ENCODE results near the gene TTLL4.
"Not testable (repeated sequence)": the region's sequence is repeated elsewhere in the genome, so short reads cannot be mapped to it uniquely, and the experiment has no call there.

Gene TTLL4

GRCh38 chr2:218754201-218754600, 43.6 kb downstream of the TTLL4 start:
- H3K9ac ChIP-seq (ENCODE audit: low read depth, low read length): no peak overlapping the region
- H3K4me3 ChIP-seq (ENCODE audit: low read length): no peak overlapping the region
- H3K4me1 ChIP-seq (ENCODE audit: insufficient read depth, low read length): no peaks in the 10 kb centered on the region
- H3K27me3 ChIP-seq (ENCODE audit: insufficient read depth, low read length): no peaks in the 10 kb centered on the region
- no peak overlapping the region for H3K27ac ChIP-seq (ENCODE audit: low read length)
- peaks cover 93% of the 10 kb centered on the region for H3K36me3 ChIP-seq (ENCODE audit: insufficient read depth, low read depth, low read length)
- no peaks in the 10 kb centered on the region for H3K9me3 ChIP-seq (ENCODE audit: insufficient read depth, low read depth, low read length)

- Histone ChIP-seq H3K9ac (ENCODE audit: low read depth, low read length) (no peak overlapping the region), H3K9me3 (ENCODE audit: insufficient read depth, low read depth, low read length) (no peaks in the 10 kb centered on the region), H3K4me3 (ENCODE audit: low read length) (no peak overlapping the region), H3K27ac (ENCODE audit: low read length) (no peak overlapping the region), H3K36me3 (ENCODE audit: insufficient read depth, low read depth, low read length) (peaks cover 87% of the 10 kb centered on the region), H3K4me1 (ENCODE audit: insufficient read depth, low read length) (no peaks in the 10 kb centered on the region), H3K27me3 (ENCODE audit: insufficient read depth, low read length) (no peaks in the 10 kb centered on the region)
These were observed 44.1 kb downstream of the TTLL4 start for GRCh38 chr2:218754781-218755180.

- no peak overlapping the region for H3K4me3 ChIP-seq (ENCODE audit: low read length)
- H3K27ac ChIP-seq (ENCODE audit: low read length): no peak overlapping the region
- peaks cover 83% of the 10 kb centered on the region for H3K36me3 ChIP-seq (ENCODE audit: insufficient read depth, low read depth, low read length)
- H3K27me3 ChIP-seq (ENCODE audit: insufficient read depth, low read length): no peaks in the 10 kb centered on the region
- no peaks in the 10 kb centered on the region for H3K4me1 ChIP-seq (ENCODE audit: insufficient read depth, low read length)
- no peak overlapping the region for H3K9ac ChIP-seq (ENCODE audit: low read depth, low read length)
- no peaks in the 10 kb centered on the region for H3K9me3 ChIP-seq (ENCODE audit: insufficient read depth, low read depth, low read length)
These were observed 44.5 kb downstream of the TTLL4 start for GRCh38 chr2:218755198-218755566.

- Histone ChIP-seq H3K9me3 (ENCODE audit: insufficient read depth, low read depth, low read length) (no peaks in the 10 kb centered on the region), H3K4me3 (ENCODE audit: low read length) (no peak overlapping the region), H3K27me3 (ENCODE audit: insufficient read depth, low read length) (no peaks in the 10 kb centered on the region), H3K9ac (ENCODE audit: low read depth, low read length) (no peak overlapping the region), H3K4me1 (ENCODE audit: insufficient read depth, low read length) (no peaks in the 10 kb centered on the region), H3K27ac (ENCODE audit: low read length) (no peak overlapping the region), H3K36me3 (ENCODE audit: insufficient read depth, low read depth, low read length) (peaks cover 77% of the 10 kb centered on the region)
These were observed 45.2 kb downstream of the TTLL4 start for GRCh38 chr2:218755567-218756404.

- H3K36me3 ChIP-seq (ENCODE audit: insufficient read depth, low read depth, low read length): peaks cover 68% of the 10 kb centered on the region
- H3K9me3 ChIP-seq (ENCODE audit: insufficient read depth, low read depth, low read length): no peaks in the 10 kb centered on the region
- H3K9ac ChIP-seq (ENCODE audit: low read depth, low read length): no peak overlapping the region
- no peak overlapping the region for H3K4me3 ChIP-seq (ENCODE audit: low read length)
- no peak overlapping the region for H3K27ac ChIP-seq (ENCODE audit: low read length)
- no peaks in the 10 kb centered on the region for H3K4me1 ChIP-seq (ENCODE audit: insufficient read depth, low read length)
- H3K27me3 ChIP-seq (ENCODE audit: insufficient read depth, low read length): no peaks in the 10 kb centered on the region
These were observed 46.2 kb downstream of the TTLL4 start for GRCh38 chr2:218756599-218757377.

- peaks cover 20% of the 10 kb centered on the region for H3K36me3 ChIP-seq (ENCODE audit: insufficient read depth, low read depth, low read length)
- no peak overlapping the region for H3K4me3 ChIP-seq (ENCODE audit: low read length)
- no peak overlapping the region for H3K27ac ChIP-seq (ENCODE audit: low read length)
- no peaks in the 10 kb centered on the region for H3K9me3 ChIP-seq (ENCODE audit: insufficient read depth, low read depth, low read length)
- no peaks in the 10 kb centered on the region for H3K4me1 ChIP-seq (ENCODE audit: insufficient read depth, low read length)
- no peaks in the 10 kb centered on the region for H3K27me3 ChIP-seq (ENCODE audit: insufficient read depth, low read length)
- H3K9ac ChIP-seq (ENCODE audit: low read depth, low read length): no peak overlapping the region
These were observed 51.2 kb downstream of the TTLL4 start for GRCh38 chr2:218761795-218762194.

- not testable (repeated sequence) for H3K9me3 ChIP-seq (ENCODE audit: insufficient read depth, low read depth, low read length); H3K9ac ChIP-seq (ENCODE audit: low read depth, low read length); H3K36me3 ChIP-seq (ENCODE audit: insufficient read depth, low read depth, low read length); H3K27me3 ChIP-seq (ENCODE audit: insufficient read depth, low read length); H3K4me3 ChIP-seq (ENCODE audit: low read length); H3K4me1 ChIP-seq (ENCODE audit: insufficient read depth, low read length); H3K27ac ChIP-seq (ENCODE audit: low read length)
These were observed 62.1 kb downstream of the TTLL4 start for GRCh38 chr2:218772759-218773158.

GRCh38 chr2:218773881-218774280, 63.2 kb downstream of the TTLL4 start:
- Histone ChIP-seq H3K27me3 (ENCODE audit: insufficient read depth, low read length) (no peaks in the 10 kb centered on the region), H3K9me3 (ENCODE audit: insufficient read depth, low read depth, low read length) (peaks cover 7% of the 10 kb centered on the region; the same call in 1 of the 2 replicates), H3K9ac (ENCODE audit: low read depth, low read length) (no peak overlapping the region), H3K4me1 (ENCODE audit: insufficient read depth, low read length) (no peaks in the 10 kb centered on the region), H3K27ac (ENCODE audit: low read length) (no peak overlapping the region), H3K36me3 (ENCODE audit: insufficient read depth, low read depth, low read length) (no peaks in the 10 kb centered on the region), H3K4me3 (ENCODE audit: low read length) (no peak overlapping the region)

GRCh38 chr2:218776488-218776887, 65.9 kb downstream of the TTLL4 start:
- H3K27ac ChIP-seq (ENCODE audit: low read length): no peak overlapping the region
- no peak overlapping the region for H3K4me3 ChIP-seq (ENCODE audit: low read length)
- no peaks in the 10 kb centered on the region for H3K36me3 ChIP-seq (ENCODE audit: insufficient read depth, low read depth, low read length)
- no peak overlapping the region for H3K9ac ChIP-seq (ENCODE audit: low read depth, low read length)
- H3K4me1 ChIP-seq (ENCODE audit: insufficient read depth, low read length): peaks cover 4% of the 10 kb centered on the region; the same call in 1 of the 2 replicates
- H3K27me3 ChIP-seq (ENCODE audit: insufficient read depth, low read length): peaks cover 10% of the 10 kb centered on the region
- peaks cover 7% of the 10 kb centered on the region; the same call in 1 of the 2 replicates for H3K9me3 ChIP-seq (ENCODE audit: insufficient read depth, low read depth, low read length)

GRCh38 chr2:218777276-218777990, 66.8 kb downstream of the TTLL4 start:
- Histone ChIP-seq H3K4me3 (ENCODE audit: low read length) (no peak overlapping the region), H3K4me1 (ENCODE audit: insufficient read depth, low read length) (peaks cover 4% of the 10 kb centered on the region; the same call in 1 of the 2 replicates), H3K27me3 (ENCODE audit: insufficient read depth, low read length) (peaks cover 20% of the 10 kb centered on the region), H3K27ac (ENCODE audit: low read length) (no peak overlapping the region), H3K9me3 (ENCODE audit: insufficient read depth, low read depth, low read length) (peaks cover 7% of the 10 kb centered on the region; the same call in 1 of the 2 replicates), H3K36me3 (ENCODE audit: insufficient read depth, low read depth, low read length) (no peaks in the 10 kb centered on the region), H3K9ac (ENCODE audit: low read depth, low read length) (no peak overlapping the region)

GRCh38 chr2:218780046-218780445, 69.4 kb downstream of the TTLL4 start:
- H3K27me3 ChIP-seq (ENCODE audit: insufficient read depth, low read length): peaks cover 44% of the 10 kb centered on the region
- peaks cover 4% of the 10 kb centered on the region; the same call in 1 of the 2 replicates for H3K4me1 ChIP-seq (ENCODE audit: insufficient read depth, low read length)
- no peak overlapping the region for H3K9ac ChIP-seq (ENCODE audit: low read depth, low read length)
- H3K9me3 ChIP-seq (ENCODE audit: insufficient read depth, low read depth, low read length): peaks cover 7% of the 10 kb centered on the region; the same call in 1 of the 2 replicates
- no peak overlapping the region for H3K27ac ChIP-seq (ENCODE audit: low read length)
- H3K36me3 ChIP-seq (ENCODE audit: insufficient read depth, low read depth, low read length): no peaks in the 10 kb centered on the region
- no peak overlapping the region for H3K4me3 ChIP-seq (ENCODE audit: low read length)

Data from iPS-20b (cell line).